SU-DHL-6 (cell line): ENCODE measurements around the gene GRK2.

ENCODE experiments used
- H2AFZ ChIP-seq: fragments of 200-600 bp; sonication (generic); 2 replicates; pipeline ENCODE4 v1.6.1; 2014; ENCODE audit warnings: low read depth, mild to moderate bottlenecking, moderate library complexity, mixed read lengths, antibody characterized with exemption, low read length; ENCODE audit not compliant: severe bottlenecking
- H3F3A ChIP-seq: fragments of 200-600 bp; shearing (Covaris generic); 2 replicates; pipeline ENCODE4 v1.6.0; 2016; ENCODE audit warnings: antibody characterized with exemption, mild to moderate bottlenecking; ENCODE audit not compliant: insufficient read depth
- H3K27ac ChIP-seq: fragments of 200-600 bp; sonication (generic); 2 replicates; pipeline ENCODE4 v1.5.1; 2016; ENCODE audit warnings: low read depth, mild to moderate bottlenecking, low read length, moderate library complexity, mixed read lengths
- H3K27me3 ChIP-seq: fragments of 200-600 bp; sonication (generic), shearing (Covaris generic); 2 replicates; pipeline ENCODE4 v1.6.0; 2014; ENCODE audit warnings: mild to moderate bottlenecking, low read length
- H3K36me3 ChIP-seq: fragments of 200-600 bp; sonication (generic); 2 replicates; pipeline ENCODE4 v1.6.1; 2014; ENCODE audit warnings: mild to moderate bottlenecking, low read length, mixed read lengths
- H3K4me2 ChIP-seq: fragments of 300-600, 200-600 bp; shearing (Covaris generic), sonication (generic); 2 replicates; pipeline ENCODE4 v1.6.0; 2014; ENCODE audit warnings: low read length, low read depth, mild to moderate bottlenecking; ENCODE audit not compliant: poor library complexity, severe bottlenecking
- H3K4me3 ChIP-seq: fragments of 200-600 bp; sonication (generic); 2 replicates; pipeline ENCODE4 v1.5.1; 2014; ENCODE audit warnings: antibody characterized with exemption, low read length, mild to moderate bottlenecking, mixed read lengths; ENCODE audit not compliant: insufficient read depth, poor library complexity, severe bottlenecking
- H3K79me2 ChIP-seq: fragments of 200-600 bp; sonication (generic); 2 replicates; pipeline ENCODE4 v1.6.1; 2014; ENCODE audit warnings: mild to moderate bottlenecking, low read length, moderate library complexity; ENCODE audit not compliant: insufficient read depth
- H3K9ac ChIP-seq: fragments of 200-600 bp; sonication (generic); 2 replicates; pipeline ENCODE4 v1.7.0; 2014; ENCODE audit warnings: mild to moderate bottlenecking, low read length
- H3K9me2 ChIP-seq: fragments of 200-600 bp; sonication (generic); replicated peaks from 2 replicates; pipeline ENCODE4 v1.6.1; 2014; ENCODE audit warnings: low read length; ENCODE audit not compliant: insufficient read depth
- H3K9me3 ChIP-seq: fragments of 200-600 bp; sonication (generic); 2 replicates; pipeline ENCODE4 v1.6.1; 2014; ENCODE audit warnings: low read length, mixed read lengths; ENCODE audit not compliant: insufficient read depth
- H4K20me1 ChIP-seq: fragments of 200-600 bp; sonication (generic); 2 replicates; pipeline ENCODE4 v1.6.1; 2014; ENCODE audit warnings: low read depth, mild to moderate bottlenecking, antibody characterized with exemption, low read length, moderate library complexity, mixed read lengths
- CTCF ChIP-seq: fragments of 200-600 bp; sonication (generic); IDR thresholded peaks from one replicate; pipeline ENCODE4 v1.5.1; 2017; ENCODE audit warnings: antibody characterized with exemption, mild to moderate bottlenecking, low read length, moderate library complexity; ENCODE audit not compliant: insufficient read depth, poor library complexity, severe bottlenecking
- EZH2phosphoT487 ChIP-seq: fragments of 200-600 bp; sonication (generic), shearing (Covaris generic); conservative IDR thresholded peaks from 2 replicates; pipeline ENCODE4 v1.6.1; 2018; ENCODE audit warnings: mild to moderate bottlenecking, antibody characterized with exemption, low read length, moderate library complexity, mixed read lengths

GRK2 gene

GRCh38 chr11:67268081-67268961 lies 2.0 kb downstream of the GRK2 start:
- H3F3A ChIP-seq = peaks cover 28% of the 10 kb centered on the region
- TF ChIP-seq CTCF = no peak
- no peak for TF ChIP-seq EZH2phosphoT487
- peak overlapping the region; percentile 58 for H3K4me2 ChIP-seq
- H4K20me1 ChIP-seq = no peaks in the 10 kb centered on the region
- peaks cover 65% of the 10 kb centered on the region for H3K79me2 ChIP-seq
- no peaks in the 10 kb centered on the region for H3K36me3 ChIP-seq
- no peaks in the 10 kb centered on the region for H3K9me3 ChIP-seq
- no peaks in the 10 kb centered on the region for H3K9me2 ChIP-seq
- H3K27me3 ChIP-seq = no peaks in the 10 kb centered on the region
- H3K9ac ChIP-seq = peak overlapping the region; percentile 97
- H2AFZ ChIP-seq = no peak overlapping the region
- peak overlapping the region; percentile 65 for H3K4me3 ChIP-seq
- H3K27ac ChIP-seq = peak overlapping the region; percentile 93

GRCh38 chr11:67268962-67269268 lies 2.6 kb downstream of the GRK2 start:
- Histone ChIP-seq H3K9ac (peak overlapping the region; percentile 97), H3K4me2 (peak overlapping the region; percentile 58), H3K36me3 (no peaks in the 10 kb centered on the region), H3K9me3 (no peaks in the 10 kb centered on the region), H3K4me3 (peak overlapping the region; percentile 65), H3K27me3 (no peaks in the 10 kb centered on the region), H3K79me2 (peaks cover 71% of the 10 kb centered on the region), H3K27ac (peak overlapping the region; percentile 93), H4K20me1 (no peaks in the 10 kb centered on the region), H2AFZ (no peak overlapping the region), H3F3A (peaks cover 28% of the 10 kb centered on the region), H3K9me2 (no peaks in the 10 kb centered on the region)
- no peak for TF ChIP-seq CTCF
- no peak for TF ChIP-seq EZH2phosphoT487

GRCh38 chr11:67269401-67270255 lies 3.4 kb downstream of the GRK2 start:
- Histone ChIP-seq H3K4me3 (peak overlapping the region; percentile 65), H3K27ac (peak overlapping the region; percentile 93), H3K79me2 (peaks cover 78% of the 10 kb centered on the region), H3K9me3 (no peaks in the 10 kb centered on the region), H3K36me3 (no peaks in the 10 kb centered on the region), H2AFZ (no peak overlapping the region), H3K9me2 (no peaks in the 10 kb centered on the region), H3F3A (peaks cover 28% of the 10 kb centered on the region), H3K9ac (peak overlapping the region; percentile 97), H4K20me1 (no peaks in the 10 kb centered on the region), H3K27me3 (no peaks in the 10 kb centered on the region), H3K4me2 (peak overlapping the region; percentile 58)
- TF ChIP-seq CTCF (no peak), EZH2phosphoT487 (no peak)
